ENCODE data around the gene PTPRG.
"Not testable (repeated sequence)": the region's sequence is repeated elsewhere in the genome, so short reads cannot be mapped to it uniquely, and the experiment has no call there.

The PTPRG gene

DNA sequence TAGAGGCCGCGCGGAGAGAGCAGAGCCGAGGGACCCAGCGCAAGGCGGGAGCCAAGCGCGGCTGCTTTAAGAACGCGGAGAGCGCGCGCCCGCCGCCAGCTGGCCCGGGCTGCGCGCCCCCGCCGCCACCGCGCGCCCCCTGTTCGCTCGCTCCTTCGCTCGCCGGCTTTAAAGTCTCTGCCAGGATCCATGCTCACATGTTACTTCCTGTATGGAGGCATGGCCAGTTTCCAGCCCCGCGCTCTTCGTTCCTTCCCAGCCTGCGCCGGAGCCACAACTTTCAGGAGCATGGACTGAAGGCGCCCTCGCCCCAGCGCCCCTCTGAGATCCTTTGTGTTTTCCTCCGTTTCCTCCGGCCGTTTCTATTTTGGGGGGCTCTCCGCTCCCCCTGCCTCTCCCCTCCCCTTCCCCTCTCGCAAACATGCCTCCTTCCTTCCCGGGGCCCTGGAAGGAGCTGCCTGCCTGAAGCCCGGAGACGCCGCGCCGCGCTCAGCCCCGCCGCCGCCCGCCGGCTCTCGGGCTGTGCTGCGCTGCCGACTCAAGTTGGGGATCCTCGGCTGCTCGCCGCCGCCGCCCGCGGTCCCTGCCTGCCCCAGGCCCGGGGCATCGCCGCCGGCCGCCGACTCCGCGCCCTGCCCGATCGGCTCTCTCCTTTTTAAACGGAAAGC is at the start of gene PTPRG:
PTPRG (plus strand) TSS at position 198 of the 668 bp plus-strand sequence. CDS start 717 bp downstream, outside the sequence.
- no peak for DNase-seq

GRCh38 chr3:61518590-61518989 is 42.8 kb upstream of the PTPRG start:
- DNase-seq = no peak

- no peak for DNase-seq
Measured at GRCh38 chr3:61520966-61521628, 40.3 kb upstream of the PTPRG start.

DNA sequence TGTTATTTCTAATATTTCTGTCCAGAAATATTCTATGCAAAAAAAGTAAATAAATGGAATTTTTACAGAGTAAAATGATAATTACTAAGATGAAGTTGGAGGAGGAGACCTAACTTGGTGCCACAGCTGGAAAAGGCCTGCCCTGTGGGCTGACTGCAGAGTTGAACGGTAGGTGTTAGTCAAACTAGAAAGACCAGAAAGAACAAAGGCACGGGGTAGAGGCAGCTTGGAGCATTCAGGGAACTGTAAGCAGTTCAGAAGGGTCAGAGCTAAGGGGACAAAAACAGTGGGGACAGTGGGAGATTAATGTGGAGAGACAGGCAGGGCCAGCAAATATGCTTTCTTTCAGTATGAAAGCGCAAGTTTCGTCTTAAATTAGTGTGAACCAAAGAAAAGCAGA is 39.3 kb upstream of the PTPRG start:
- DNase-seq = no peak

DNA sequence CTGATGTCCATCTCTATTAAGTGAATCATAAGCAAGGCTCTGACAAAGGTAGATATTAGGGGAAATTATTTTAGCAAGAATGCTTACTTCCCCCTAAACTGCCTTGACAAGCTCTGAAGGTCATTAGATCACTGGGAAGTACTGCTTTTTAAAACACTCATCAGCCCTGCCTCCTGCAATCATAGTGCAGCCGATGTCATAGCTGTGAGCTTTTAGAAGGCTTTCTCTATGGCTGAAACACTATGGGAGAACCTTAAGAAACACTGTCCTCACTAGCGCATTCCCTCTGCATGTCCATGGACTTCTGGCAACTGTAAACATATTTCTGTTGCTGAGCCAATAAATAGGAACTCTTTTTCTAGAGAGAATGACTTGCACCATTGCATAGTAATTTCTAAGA is 38.7 kb upstream of the PTPRG start:
- no peak for DNase-seq

DNA sequence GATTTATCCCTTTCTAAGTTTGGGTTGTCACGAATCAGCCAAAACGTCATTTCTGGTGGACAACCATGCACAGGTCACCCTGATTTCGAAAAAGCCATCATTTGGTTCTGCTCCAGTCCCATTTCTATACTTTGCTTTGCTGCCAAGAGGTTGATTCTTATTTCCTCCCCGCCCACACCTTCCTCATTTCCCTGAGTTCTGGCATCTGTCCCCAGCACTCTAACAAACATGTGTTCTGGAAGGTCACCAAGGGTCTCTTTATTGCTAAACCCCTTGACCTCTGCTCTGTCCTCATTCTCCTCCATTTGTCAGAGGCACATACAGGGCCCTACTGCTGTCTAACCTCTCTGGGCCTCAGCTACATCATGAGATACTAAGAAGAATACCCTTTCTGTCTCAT is 36.4 kb upstream of the PTPRG start:
- DNase-seq = no peak

DNA sequence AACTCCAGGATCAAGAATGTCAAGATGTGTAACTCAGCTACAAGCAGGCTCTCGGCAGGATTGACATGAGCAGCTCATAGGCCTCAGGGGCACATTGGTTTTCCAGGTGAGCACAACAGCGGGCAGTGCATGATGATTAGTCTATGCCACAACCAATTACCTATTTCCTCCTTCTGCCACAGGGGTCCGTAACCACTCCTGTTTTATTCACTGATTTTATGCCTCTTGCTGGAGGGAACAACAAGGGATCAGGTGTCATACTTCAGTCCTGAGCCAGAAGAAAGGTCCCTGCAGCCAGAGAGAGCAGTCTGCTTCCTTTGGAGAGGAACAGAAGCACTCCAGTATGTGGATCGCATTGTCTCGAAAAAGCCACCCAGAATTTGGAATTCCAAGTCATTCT is 35.1 kb upstream of the PTPRG start:
- DNase-seq = no peak

DNA sequence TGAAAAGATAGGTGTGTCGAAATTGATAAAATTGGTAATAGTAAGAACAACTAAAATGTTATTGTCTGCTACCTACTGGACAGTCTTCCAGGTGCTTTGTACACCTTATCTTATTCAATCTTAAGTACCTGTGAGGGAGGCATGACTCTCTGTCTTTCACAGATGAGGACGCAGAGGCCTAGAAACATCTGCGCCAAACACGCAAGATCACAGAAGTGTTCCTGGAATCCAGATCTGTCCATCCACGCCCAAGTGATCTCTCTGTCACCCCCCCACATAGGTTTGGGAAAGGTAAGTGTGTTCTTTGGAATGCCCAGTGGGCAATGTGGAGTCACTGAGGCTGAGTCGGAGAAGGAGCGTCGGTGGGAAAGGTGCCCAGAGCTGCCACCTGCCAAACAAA is 34.4 kb upstream of the PTPRG start:
- no peak for DNase-seq

DNA sequence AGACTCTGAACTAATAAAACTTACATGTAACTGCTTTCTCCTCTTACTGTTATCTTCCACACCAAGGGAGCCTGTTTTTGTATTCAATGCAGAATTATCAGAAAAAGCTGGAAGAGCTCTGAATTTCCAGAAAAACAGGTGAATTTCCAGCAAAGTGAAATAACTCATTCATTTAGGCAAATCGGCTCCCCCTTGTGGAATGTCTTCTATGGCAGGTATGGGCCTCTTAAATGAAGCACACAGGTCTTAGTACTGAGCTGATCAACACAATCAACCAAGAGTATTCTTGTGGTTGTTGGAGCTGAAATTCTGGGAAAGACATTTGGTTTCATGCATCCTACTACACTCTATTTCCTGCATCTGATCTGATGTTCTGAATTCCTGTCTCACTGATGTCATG is 31.0 kb upstream of the PTPRG start:
- no peak for DNase-seq

DNA sequence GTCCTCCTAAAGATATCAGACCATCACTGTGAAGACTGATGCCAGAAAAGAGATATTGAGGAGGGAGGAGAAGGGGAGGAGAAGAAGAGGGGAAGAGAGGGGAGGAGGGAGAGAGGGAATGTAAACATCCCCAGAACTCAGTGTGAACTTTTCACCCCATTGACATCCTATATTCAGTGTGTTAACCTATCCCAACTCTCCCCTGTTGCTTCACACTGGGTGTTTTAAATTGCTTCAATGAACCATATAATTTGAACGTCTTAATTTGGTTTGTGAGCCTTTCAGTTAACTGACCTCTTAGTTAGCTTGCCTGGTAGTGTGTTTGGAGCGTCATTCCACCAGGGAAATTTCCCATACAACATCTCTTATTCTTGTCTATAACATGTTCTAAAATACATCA is 29.8 kb upstream of the PTPRG start:
- DNase-seq = no peak

DNA sequence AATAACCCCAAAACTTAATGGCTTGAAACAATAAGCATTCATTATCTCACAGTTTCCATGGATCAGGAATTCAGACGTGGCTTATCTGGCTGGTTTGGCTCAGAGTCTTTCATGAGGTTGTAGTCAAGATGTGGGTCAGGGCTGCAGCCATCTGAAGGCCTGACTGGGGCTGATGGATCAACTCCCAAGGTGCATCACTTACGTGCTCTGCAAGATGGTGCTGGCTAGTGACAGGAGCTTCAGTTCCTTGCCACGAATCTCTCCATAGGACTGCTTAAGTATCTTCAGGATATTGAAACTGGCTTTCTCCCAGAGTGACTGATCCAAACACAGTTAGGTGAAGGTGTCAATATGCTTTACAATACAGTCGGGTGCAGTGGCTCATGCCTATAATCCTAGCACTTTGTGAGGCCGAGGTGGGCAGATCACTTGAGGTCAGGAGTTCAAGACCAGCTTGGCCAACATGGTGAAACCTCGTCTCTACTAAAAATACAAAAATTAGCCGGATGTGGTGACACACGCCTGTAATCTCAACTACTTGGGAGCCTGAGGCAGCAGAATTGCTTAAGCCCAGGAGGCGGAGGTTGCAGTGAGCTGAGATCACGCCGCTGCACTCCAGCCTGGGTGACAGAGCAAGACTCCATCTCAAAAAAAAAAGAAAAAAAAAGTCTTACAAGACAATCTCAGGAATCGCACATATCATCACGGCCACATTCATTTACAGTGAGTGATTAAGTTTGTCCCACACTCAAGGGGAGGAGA is 28.5 kb upstream of the PTPRG start:
- no peak for DNase-seq

GRCh38 chr3:61535826-61536225 is 25.5 kb upstream of the PTPRG start:
- no peak for DNase-seq

GRCh38 chr3:61537366-61537765 is 24.0 kb upstream of the PTPRG start:
- no peak for DNase-seq

DNA sequence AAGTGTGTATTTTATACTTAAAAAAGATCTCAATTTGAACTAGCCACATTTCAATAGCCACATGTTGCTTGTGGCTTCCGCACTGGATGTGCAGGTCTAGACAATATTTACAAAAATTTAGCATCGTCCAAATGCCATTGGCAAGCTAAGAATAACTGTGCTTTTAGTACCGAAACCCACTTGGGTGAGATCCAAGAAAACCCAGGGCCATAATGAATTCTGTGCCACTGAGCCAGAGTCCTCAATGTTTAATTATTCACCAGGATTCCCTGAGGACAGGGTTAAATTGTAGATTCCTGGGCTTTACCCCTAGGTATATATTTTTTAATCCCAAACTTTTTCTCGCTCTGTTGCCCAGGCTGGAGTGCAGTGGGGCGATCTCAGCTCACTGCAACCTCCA is 22.9 kb upstream of the PTPRG start:
- no peak for DNase-seq

- no peak for DNase-seq
Measured at GRCh38 chr3:61541694-61542093, 19.7 kb upstream of the PTPRG start.

GRCh38 chr3:61545716-61546115 is 15.7 kb upstream of the PTPRG start:
- no peak for DNase-seq

GRCh38 chr3:61547625-61548024 is 13.7 kb upstream of the PTPRG start:
- DNase-seq = no peak

GRCh38 chr3:61552704-61553103 is 8.7 kb upstream of the PTPRG start:
- DNase-seq = not testable (repeated sequence)

GRCh38 chr3:61559136-61559731 is 2.1 kb upstream of the PTPRG start:
- no peak for DNase-seq

- DNase-seq = no peak
Measured at GRCh38 chr3:61560517-61561373, 626 bp upstream of the PTPRG start.

DNA sequence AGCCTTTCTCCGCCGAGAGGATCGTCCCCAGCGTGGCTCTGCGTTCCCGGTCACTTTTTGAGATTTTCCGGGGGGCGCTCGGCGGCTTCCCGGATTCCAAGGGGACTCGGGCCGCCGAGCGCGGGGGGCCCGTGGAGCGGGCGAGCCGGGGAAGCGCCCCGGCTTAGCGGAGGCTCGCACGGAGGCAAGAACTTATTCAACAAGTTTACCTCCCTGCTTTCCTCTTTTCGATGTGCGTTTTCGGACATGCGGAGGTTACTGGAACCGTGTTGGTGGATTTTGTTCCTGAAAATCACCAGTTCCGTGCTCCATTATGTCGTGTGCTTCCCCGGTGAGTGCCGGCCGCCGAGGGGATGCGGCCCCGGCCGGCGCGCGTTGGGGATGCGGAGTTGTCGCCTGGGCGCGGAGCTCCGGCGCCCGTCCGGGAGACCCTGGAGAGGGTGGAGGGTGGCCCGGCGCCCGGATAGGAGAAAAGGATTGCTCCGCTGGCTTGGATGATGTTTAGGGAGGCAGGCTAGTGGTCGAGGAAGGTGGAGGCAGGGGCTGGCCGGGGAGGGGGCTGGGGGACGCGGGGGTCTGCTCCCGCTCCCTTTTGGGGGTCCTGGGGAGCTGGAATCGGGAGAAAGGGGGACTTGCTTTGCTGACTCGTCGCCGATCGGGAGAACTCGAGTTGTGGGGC is 810 bp downstream of the PTPRG start:
- DNase-seq = no peak

- DNase-seq = no peak
Measured at GRCh38 chr3:61562721-61563312, 1.4 kb downstream of the PTPRG start.

Measured in activated naive CD4-positive, alpha-beta T cell treated with Interleukin-2 at 50 U/mL for 16 hours (primary cell).